ENCODE data around the gene TMEM200A.

GRCh38 chr6:130362128-130362527 lies 3.7 kb upstream of the TMEM200A start:
- TF ChIP-seq, protein P1, sequence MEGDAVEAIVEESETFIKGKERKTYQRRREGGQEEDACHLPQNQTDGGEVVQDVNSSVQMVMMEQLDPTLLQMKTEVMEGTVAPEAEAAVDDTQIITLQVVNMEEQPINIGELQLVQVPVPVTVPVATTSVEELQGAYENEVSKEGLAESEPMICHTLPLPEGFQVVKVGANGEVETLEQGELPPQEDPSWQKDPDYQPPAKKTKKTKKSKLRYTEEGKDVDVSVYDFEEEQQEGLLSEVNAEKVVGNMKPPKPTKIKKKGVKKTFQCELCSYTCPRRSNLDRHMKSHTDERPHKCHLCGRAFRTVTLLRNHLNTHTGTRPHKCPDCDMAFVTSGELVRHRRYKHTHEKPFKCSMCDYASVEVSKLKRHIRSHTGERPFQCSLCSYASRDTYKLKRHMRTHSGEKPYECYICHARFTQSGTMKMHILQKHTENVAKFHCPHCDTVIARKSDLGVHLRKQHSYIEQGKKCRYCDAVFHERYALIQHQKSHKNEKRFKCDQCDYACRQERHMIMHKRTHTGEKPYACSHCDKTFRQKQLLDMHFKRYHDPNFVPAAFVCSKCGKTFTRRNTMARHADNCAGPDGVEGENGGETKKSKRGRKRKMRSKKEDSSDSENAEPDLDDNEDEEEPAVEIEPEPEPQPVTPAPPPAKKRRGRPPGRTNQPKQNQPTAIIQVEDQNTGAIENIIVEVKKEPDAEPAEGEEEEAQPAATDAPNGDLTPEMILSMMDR (conservative IDR thresholded peaks at IDR 0.05), result no peak
- no peak for TF ChIP-seq EZH2 (IDR thresholded peaks at IDR 0.05; ENCODE audit: low read depth)
